ENCODE results near the gene UNC93A. TPM values are rescaled to one million over a fixed set of nuclear protein-coding genes. Genes with fewer than 3 reads are reported as not detected.

UNC93A gene
- polyA plus RNA-seq, 1 donor from 2014 or later = not detected

GRCh38 chr6:167292301-167293087 is 1.4 kb downstream of the UNC93A start:
- Histone ChIP-seq H3K4me3 (ENCODE audit: low read length) (no peak overlapping the region), H4K20me1 (ENCODE audit: insufficient read depth) (no peaks in the 10 kb centered on the region), H3K36me3 (ENCODE audit: insufficient read depth, low read length) (no peaks in the 10 kb centered on the region), H3K79me2 (replicated peaks; ENCODE audit: insufficient read depth, low read length) (no peaks in the 10 kb centered on the region), H3F3A (ENCODE audit: insufficient read depth, low read length, poor library complexity, severe bottlenecking) (no peaks in the 10 kb centered on the region), H3K27me3 (ENCODE audit: insufficient read depth, low read depth, low read length) (no peaks in the 10 kb centered on the region), H3K9me2 (ENCODE audit: insufficient read depth, low read length) (no peaks in the 10 kb centered on the region), H2AFZ (ENCODE audit: low read depth, low read length) (no peak overlapping the region), H3K9me3 (ENCODE audit: low read length) (no peaks in the 10 kb centered on the region), H3K9ac (ENCODE audit: low read length) (no peak overlapping the region), H3K27ac (ENCODE audit: low read length) (no peak overlapping the region), H3K4me2 (ENCODE audit: low read length) (no peak overlapping the region)
- TF ChIP-seq EZH2 (IDR thresholded peaks at IDR 0.05; ENCODE audit: borderline replicate concordance, insufficient read depth, low read length, poor library complexity, severe bottlenecking) = no peak
- no peak for TF ChIP-seq MXI1 (conservative IDR thresholded peaks at IDR 0.05; ENCODE audit: poor library complexity, severe bottlenecking)
- no peak for TF ChIP-seq SMC3 (conservative IDR thresholded peaks at IDR 0.05; ENCODE audit: poor library complexity)
- TF ChIP-seq REST (IDR thresholded peaks at IDR 0.05; ENCODE audit: borderline replicate concordance) = no peak
- no peak for TF ChIP-seq POLR2AphosphoS5 (IDR thresholded peaks at IDR 0.05)
- TF ChIP-seq TAF1 (IDR thresholded peaks at IDR 0.05; ENCODE audit: low read depth) = no peak
- no peak for TF ChIP-seq RAD21 (conservative IDR thresholded peaks at IDR 0.05)
- TF ChIP-seq EP300 (conservative IDR thresholded peaks at IDR 0.05; ENCODE audit: poor library complexity, severe bottlenecking) = no peak
- no peak for TF ChIP-seq CTCF (IDR thresholded peaks at IDR 0.05; ENCODE audit: poor library complexity, severe bottlenecking)

- Histone ChIP-seq H3K27ac (ENCODE audit: low read length) (no peak overlapping the region), H4K20me1 (ENCODE audit: insufficient read depth) (no peaks in the 10 kb centered on the region), H3K4me3 (ENCODE audit: low read length) (no peak overlapping the region), H3K9ac (ENCODE audit: low read length) (no peak overlapping the region), H3K4me2 (ENCODE audit: low read length) (no peak overlapping the region), H2AFZ (ENCODE audit: low read depth, low read length) (no peak overlapping the region), H3K9me3 (ENCODE audit: low read length) (peaks cover 5% of the 10 kb centered on the region), H3K36me3 (ENCODE audit: insufficient read depth, low read length) (no peaks in the 10 kb centered on the region), H3F3A (ENCODE audit: insufficient read depth, low read length, poor library complexity, severe bottlenecking) (no peaks in the 10 kb centered on the region), H3K79me2 (replicated peaks; ENCODE audit: insufficient read depth, low read length) (no peaks in the 10 kb centered on the region), H3K27me3 (ENCODE audit: insufficient read depth, low read depth, low read length) (no peaks in the 10 kb centered on the region), H3K9me2 (ENCODE audit: insufficient read depth, low read length) (no peaks in the 10 kb centered on the region)
- TF ChIP-seq EP300 (conservative IDR thresholded peaks at IDR 0.05; ENCODE audit: poor library complexity, severe bottlenecking) (no peak), MXI1 (conservative IDR thresholded peaks at IDR 0.05; ENCODE audit: poor library complexity, severe bottlenecking) (no peak), EZH2 (IDR thresholded peaks at IDR 0.05; ENCODE audit: borderline replicate concordance, insufficient read depth, low read length, poor library complexity, severe bottlenecking) (no peak), TAF1 (IDR thresholded peaks at IDR 0.05; ENCODE audit: low read depth) (no peak), REST (IDR thresholded peaks at IDR 0.05; ENCODE audit: borderline replicate concordance) (no peak), RAD21 (conservative IDR thresholded peaks at IDR 0.05) (no peak), POLR2AphosphoS5 (IDR thresholded peaks at IDR 0.05) (no peak), CTCF (IDR thresholded peaks at IDR 0.05; ENCODE audit: poor library complexity, severe bottlenecking) (no peak), SMC3 (conservative IDR thresholded peaks at IDR 0.05; ENCODE audit: poor library complexity) (no peak)
Measured at GRCh38 chr6:167293088-167293589, 2.0 kb downstream of the UNC93A start.

All from neural cell (in vitro differentiated cells).